Ishikawa (cell line): ENCODE results near the gene NLRC5.

Source experiments
- CEBPB ChIP-seq: IDR thresholded peaks from 2 replicates; pipeline ENCODE4 v1.6.1; 2012
- CREB1 ChIP-seq: IDR thresholded peaks from 2 replicates; pipeline ENCODE4 v1.6.1; 2012; ENCODE audit warnings: low read depth
- EGR1 ChIP-seq: IDR thresholded peaks from 2 replicates; pipeline ENCODE4 v1.6.1; 2012
- EP300 ChIP-seq: IDR thresholded peaks from 2 replicates; pipeline ENCODE4 v1.6.1; 2012; ENCODE audit warnings: borderline replicate concordance
- FOXM1 ChIP-seq: IDR thresholded peaks from 2 replicates; pipeline ENCODE4 v1.6.1; 2012; ENCODE audit warnings: low read depth, borderline replicate concordance
- MAX ChIP-seq: IDR thresholded peaks from 2 replicates; pipeline ENCODE4 v1.6.1; 2012
- NFIC ChIP-seq: IDR thresholded peaks from 2 replicates; pipeline ENCODE4 v1.6.1; 2012
- RAD21 ChIP-seq: IDR thresholded peaks from 2 replicates; pipeline ENCODE4 v1.6.1; 2012; ENCODE audit warnings: low read depth
- REST ChIP-seq: IDR thresholded peaks from 2 replicates; pipeline ENCODE4 v1.6.1; 2012; ENCODE audit warnings: low read depth, mild to moderate bottlenecking
- TAF1 ChIP-seq: IDR thresholded peaks from 2 replicates; pipeline ENCODE4 v1.6.1; 2012; ENCODE audit warnings: low read depth, mild to moderate bottlenecking
- TCF12 ChIP-seq: IDR thresholded peaks from 2 replicates; pipeline ENCODE4 v1.6.1; 2012; ENCODE audit warnings: low read depth
- TEAD4 ChIP-seq: IDR thresholded peaks from 2 replicates; pipeline ENCODE4 v1.6.1; 2012
- USF1 ChIP-seq: IDR thresholded peaks from 2 replicates; pipeline ENCODE4 v1.6.1; 2012
- YY1 ChIP-seq: IDR thresholded peaks from 2 replicates; pipeline ENCODE4 v1.6.1; 2012; ENCODE audit warnings: low read depth
- ZBTB7A ChIP-seq: IDR thresholded peaks from 2 replicates; pipeline ENCODE4 v1.6.1; 2012; ENCODE audit warnings: low read depth

The NLRC5 gene

GRCh38 chr16:57045694-57046381 lies 56.5 kb downstream of the NLRC5 start:
- TF ChIP-seq RAD21: peak; percentile 25; the same call in 1 of the 2 replicates
- no peak for TF ChIP-seq EP300
- no peak for TF ChIP-seq CREB1

GRCh38 chr16:57048095-57048494 lies 58.7 kb downstream of the NLRC5 start:
- TF ChIP-seq CEBPB: no peak
- TF ChIP-seq CREB1: no peak
- no peak for TF ChIP-seq TCF12

GRCh38 chr16:57049678-57050077 lies 60.3 kb downstream of the NLRC5 start:
- TF ChIP-seq NFIC (no peak), EGR1 (no peak), TEAD4 (no peak), YY1 (no peak), CEBPB (no peak), TCF12 (no peak), FOXM1 (no peak), TAF1 (no peak)

GRCh38 chr16:57051696-57052228 lies 62.4 kb downstream of the NLRC5 start:
- no peak for TF ChIP-seq RAD21
- no peak for TF ChIP-seq TEAD4
- no peak for TF ChIP-seq EGR1

GRCh38 chr16:57053206-57053605 lies 63.8 kb downstream of the NLRC5 start:
- TF ChIP-seq TAF1 (no peak), USF1 (no peak), CREB1 (no peak), TEAD4 (no peak), MAX (no peak), EP300 (no peak), FOXM1 (no peak), ZBTB7A (no peak)

GRCh38 chr16:57054338-57054737 lies 65.0 kb downstream of the NLRC5 start:
- TF ChIP-seq REST (no peak), EP300 (no peak), MAX (no peak)

- no peak for TF ChIP-seq RAD21
- TF ChIP-seq USF1: no peak
- no peak for TF ChIP-seq CEBPB
- TF ChIP-seq ZBTB7A: no peak
- TF ChIP-seq TEAD4: no peak
- no peak for TF ChIP-seq FOXM1
- no peak for TF ChIP-seq TCF12
- TF ChIP-seq TAF1: no peak
- no peak for TF ChIP-seq EGR1
- no peak for TF ChIP-seq REST
- no peak for TF ChIP-seq CREB1
- TF ChIP-seq YY1: no peak
Measured at GRCh38 chr16:57054771-57055170, 65.4 kb downstream of the NLRC5 start.
